GM21737 (cell line): ENCODE data around the gene VPS26A.
"Not testable (repeated sequence)": the region's sequence is repeated elsewhere in the genome, so short reads cannot be mapped to it uniquely, and the experiment has no call there.

Source experiments
- ATAC-seq: cut with Tn5 transposase; IDR thresholded peaks from one replicate; pipeline ENCODE4 v1.9.1; 2021; ENCODE audit warnings: mild to moderate bottlenecking, moderate library complexity; ENCODE audit not compliant: unreplicated experiment

The VPS26A gene

DNA sequence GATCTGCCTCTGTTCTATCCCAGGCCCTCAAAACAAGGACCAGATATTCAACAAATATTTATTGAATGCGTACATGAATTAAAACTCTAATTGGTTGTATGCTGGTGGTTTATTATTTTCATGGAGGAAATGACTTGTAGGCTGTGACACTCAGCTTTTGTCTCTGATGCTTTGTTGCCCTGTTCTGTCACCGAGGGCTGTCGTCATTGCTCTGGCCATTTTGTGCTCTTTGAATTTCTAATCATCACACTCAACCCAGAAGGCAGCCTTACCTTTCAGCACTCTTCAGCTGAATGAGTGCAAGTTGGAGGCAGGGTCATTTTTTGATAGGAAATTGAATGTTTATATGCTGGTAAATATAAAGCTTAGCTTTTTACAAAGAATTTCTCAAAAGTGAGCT is 21.5 kb upstream of the VPS26A start:
- no peak for ATAC-seq

DNA sequence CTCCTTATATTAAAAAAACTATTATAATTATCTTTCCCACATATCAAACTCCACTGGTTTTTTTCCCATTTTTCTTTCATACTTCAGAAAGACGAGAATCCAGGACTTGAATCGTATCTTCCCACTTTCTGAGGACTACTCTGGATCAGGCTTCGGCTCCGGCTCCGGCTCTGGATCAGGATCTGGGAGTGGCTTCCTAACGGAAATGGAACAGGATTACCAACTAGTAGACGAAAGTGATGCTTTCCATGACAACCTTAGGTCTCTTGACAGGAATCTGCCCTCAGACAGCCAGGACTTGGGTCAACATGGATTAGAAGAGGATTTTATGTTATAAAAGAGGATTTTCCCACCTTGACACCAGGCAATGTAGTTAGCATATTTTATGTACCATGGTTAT is 20.2 kb upstream of the VPS26A start:
- no peak for ATAC-seq

DNA sequence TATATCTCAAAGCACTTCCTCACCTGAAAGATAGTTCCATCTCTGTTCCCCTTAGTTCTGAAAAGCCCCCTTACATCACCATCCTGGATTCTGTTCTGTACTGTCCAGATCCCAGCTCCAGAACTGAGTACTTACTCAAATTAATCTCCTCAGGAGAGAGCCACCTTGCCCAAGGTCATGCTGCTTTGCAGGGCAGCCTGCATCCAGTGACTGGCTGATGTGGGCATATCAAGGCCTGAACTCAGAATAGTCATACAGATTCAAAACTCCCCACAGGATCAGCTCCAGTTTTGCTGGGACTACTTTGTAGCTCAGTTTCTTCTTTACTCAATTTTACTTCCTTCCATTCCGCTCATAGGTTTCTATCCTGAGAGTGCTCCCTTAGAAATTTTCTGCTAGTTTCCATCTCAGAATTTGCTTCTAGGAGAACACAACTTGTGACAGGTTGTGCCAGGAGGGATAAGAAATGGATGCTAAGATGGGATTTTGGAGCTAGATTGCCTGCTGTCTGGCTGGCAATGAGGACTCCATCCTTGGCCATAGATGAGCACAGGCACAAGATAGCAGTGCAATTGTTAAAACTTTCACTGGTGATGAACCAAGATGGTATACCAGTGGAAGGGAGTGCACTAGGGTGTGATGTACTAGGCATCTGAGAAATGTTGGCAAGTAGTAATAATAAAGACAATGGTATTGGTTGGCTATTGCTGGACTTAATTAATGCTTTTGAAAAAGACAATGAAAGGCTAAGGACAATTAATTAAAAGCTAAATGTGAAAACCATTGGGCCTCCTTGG is 18.8 kb upstream of the VPS26A start:
- ATAC-seq: no peak

DNA sequence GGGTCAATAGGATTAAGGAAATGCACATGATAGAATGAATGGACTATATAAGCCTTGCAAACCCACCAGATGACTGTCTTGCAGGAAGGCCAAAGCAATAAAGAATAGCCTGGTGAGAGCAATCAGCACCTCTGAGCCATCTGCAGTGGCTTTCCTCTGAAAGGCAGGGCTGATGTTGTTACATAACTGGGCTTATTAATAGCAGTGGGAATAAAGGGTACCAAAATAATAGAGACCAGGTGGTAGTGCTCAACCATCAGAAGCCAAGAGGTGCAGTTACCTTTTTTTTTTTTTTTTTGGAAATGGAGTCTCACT is 16.8 kb upstream of the VPS26A start:
- ATAC-seq: no peak

- ATAC-seq: no peak
These were observed 16.3 kb upstream of the VPS26A start for GRCh38 chr10:69107699-69108098.

GRCh38 chr10:69119896-69120295 is 4.1 kb upstream of the VPS26A start:
- no peak for ATAC-seq

- peak; percentile 28 for ATAC-seq
These were observed 652 bp upstream of the VPS26A start for GRCh38 chr10:69123306-69123746.

DNA sequence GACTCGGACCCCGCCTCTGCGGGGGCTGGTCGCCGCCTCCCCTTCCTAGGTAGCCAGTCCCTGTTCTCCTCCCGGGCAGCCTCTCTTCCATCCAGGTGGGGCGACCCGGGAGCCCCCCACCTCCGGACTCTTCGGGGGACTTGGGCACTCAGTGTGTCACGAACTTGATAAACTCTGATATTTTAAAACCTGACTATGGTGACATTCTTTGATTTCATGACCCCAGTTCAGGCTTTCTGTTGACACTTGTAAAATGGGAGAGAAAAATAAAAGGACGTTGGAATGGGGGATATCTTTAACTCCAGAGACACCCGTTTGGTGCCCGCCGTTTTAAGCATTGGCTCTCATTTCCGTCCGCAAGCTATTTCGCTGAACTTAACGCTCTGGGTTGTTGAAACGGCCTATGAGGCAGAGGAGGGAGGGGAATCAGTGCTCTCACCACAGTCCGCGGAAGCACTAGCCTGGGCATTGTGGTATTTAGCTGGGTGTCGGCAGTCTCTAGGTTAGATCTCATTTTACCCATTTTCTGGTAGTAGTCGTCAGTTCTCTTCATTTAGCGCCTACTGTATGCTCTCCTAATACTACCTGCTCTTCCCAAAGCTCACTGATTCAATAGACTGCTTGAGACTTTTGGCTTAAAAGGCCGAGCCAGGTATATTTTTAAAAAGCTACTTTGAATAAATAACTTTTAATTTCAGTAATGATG is 738 bp downstream of the VPS26A start:
- ATAC-seq: peak; percentile 19

GRCh38 chr10:69125554-69125953 is 1.6 kb downstream of the VPS26A start:
- ATAC-seq: no peak

DNA sequence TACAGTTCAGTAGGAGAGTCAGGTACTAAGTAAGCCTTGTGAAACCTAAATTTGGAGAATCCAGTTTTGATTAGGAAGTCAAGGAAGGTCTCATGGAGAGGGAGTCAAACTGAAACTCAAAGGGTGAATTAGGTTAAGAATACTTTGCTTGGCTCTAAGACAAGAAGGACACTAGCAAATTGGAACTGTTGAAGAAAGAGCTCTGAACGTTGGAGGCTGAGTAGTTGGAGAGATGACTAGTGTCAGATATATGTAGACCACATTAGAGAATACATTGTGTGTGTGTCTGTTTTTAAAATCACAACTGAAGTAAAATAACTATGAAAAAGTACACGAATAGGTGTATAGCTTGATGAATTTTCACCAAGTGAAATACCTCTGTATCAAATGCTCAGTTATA is 6.3 kb downstream of the VPS26A start:
- ATAC-seq: no peak

DNA sequence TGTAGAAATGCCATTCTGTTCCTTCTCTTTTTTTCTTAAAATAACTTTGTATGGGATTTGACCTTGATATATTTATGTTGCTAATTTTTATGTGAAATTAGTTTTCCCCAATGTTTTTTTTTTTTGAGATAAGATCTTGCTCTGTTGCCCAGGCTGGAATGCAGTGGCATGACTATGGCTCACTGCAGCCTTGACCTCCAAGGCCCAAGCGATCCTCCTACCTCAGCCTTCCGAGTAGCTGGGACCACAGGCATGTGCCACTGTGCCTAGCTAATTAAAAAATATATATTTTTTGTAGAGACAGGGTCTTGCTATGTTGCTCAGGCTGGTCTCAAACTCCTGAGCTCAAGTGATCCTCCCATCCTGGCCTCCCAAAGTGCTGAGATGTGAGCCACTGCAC is 16.0 kb downstream of the VPS26A start:
- no peak for ATAC-seq

- no peak for ATAC-seq
These were observed 17.3 kb downstream of the VPS26A start for GRCh38 chr10:69141304-69141703.

- ATAC-seq: not testable (repeated sequence)
These were observed 18.1 kb downstream of the VPS26A start for GRCh38 chr10:69142074-69142473.

GRCh38 chr10:69142983-69143382 is 19.0 kb downstream of the VPS26A start:
- no peak for ATAC-seq

GRCh38 chr10:69145329-69145728 is 21.4 kb downstream of the VPS26A start:
- ATAC-seq: no peak

DNA sequence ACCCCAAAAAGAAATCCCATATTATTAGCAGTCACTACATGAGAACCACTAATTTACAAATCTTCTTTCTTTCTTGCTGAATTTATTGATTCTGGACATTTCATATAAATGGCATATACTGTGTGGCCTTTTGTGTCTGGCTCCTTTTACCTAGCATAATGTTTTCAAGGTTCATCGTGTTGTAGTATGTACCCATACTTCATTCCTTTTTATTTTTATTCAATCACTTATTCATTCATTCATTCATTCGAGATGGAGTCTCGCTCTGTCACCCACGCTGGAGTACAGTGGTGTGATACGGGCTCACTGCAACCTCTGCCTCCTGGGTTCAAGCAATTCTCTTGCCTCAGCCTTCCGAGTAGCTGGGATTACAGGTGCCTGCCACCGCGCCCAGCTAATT is 21.9 kb downstream of the VPS26A start:
- no peak for ATAC-seq

- no peak for ATAC-seq
These were observed 22.8 kb downstream of the VPS26A start for GRCh38 chr10:69146759-69147158.

- ATAC-seq: no peak
These were observed 28.0 kb downstream of the VPS26A start for GRCh38 chr10:69151984-69152383.

DNA sequence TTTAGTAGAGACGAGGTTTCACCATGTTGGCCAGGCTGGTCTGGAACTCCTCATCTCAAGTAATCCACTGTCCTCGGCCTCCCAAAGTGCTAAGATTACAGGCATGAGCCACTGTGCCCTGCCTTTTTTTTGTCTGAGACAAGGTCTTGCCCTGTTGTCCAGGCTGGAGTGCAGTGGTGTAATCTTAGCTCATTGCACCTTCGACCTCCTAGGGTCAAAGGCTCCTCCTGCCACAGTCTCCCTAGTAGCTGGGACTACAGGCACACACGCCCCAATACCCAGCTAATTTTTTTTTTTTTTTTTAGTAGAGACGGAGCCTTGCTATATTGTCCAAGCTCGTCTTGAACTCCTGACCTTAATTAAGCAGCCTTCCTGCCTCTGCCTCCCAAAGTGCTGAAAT is 29.2 kb downstream of the VPS26A start:
- ATAC-seq: no peak

- ATAC-seq: no peak
These were observed 36.8 kb downstream of the VPS26A start for GRCh38 chr10:69160809-69161241.

DNA sequence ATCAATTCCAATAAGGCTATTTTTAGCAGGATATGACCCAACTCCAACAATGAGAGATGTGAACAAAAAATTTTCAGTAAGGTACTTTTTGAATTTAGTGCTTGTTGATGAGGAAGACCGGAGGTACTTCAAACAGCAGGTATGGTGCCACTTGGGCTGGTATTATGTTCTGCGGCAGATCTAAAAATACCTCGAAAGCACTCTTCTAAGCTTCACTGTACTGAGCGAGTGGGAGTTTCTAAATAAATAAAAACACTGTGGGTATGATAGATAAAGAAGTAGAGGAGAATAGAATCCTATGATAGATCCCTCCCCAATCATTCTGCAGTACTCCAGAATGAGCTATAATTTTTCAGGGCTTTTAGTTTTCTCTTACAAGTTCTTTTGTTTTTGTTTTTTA is 44.5 kb downstream of the VPS26A start:
- ATAC-seq: no peak

DNA sequence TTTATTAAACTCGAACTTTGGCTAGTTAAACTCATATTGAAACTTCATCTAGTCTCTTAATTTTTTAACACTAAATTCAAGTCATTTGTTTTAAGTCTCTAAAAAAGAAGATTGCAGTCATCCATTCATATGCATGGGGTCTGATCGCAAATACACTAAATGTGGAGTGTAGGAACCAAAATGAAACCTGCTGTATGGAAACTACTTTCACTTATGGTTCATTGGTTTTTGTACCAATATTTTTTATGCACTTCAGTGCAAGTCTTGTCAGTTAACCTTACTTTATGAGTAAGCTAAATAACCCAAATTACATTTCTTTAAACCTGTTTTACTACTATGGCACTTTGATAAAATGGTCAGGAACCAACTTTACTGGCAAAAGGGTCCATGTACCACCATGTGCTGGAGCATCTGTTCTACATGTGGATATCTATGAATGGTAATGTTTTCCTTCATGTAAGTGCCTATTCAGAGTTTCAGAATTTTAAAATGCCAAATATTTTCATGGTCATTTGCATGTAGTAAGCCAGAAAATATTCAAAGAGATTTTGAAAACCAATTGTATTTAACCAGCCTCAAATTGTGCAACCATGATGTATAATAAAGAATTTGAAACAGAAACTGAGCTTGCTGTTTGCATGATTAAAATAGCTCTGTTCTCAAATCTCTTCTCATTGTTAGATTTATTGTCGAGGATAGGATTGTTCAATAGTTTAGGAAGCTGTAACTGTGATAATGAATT is 48.4 kb downstream of the VPS26A start:
- ATAC-seq: no peak
